Endothelial cell (in vitro differentiated cells): ENCODE measurements around the gene ANKRD28. TPM values are rescaled to one million over a fixed set of nuclear protein-coding genes. Genes with fewer than 3 reads are reported as not detected.

Source experiments
- DNase-seq: peaks from one replicate; pipeline ENCODE4 v3.0.0; 2021; ENCODE audit warnings: low spot score
- H3K27ac Mint-ChIP-seq: one replicate; pipeline ENCODE4 v1.8.0; 2021; ENCODE audit warnings: mixed read lengths, inconsistent platforms; ENCODE audit not compliant: unreplicated experiment
- H3K27me3 Mint-ChIP-seq: one replicate; pipeline ENCODE4 v1.8.0; 2021; ENCODE audit warnings: mild to moderate bottlenecking, moderate library complexity, mixed read lengths, inconsistent platforms; ENCODE audit not compliant: unreplicated experiment
- H3K36me3 Mint-ChIP-seq: one replicate; pipeline ENCODE4 v1.8.0; 2021; ENCODE audit warnings: mild to moderate bottlenecking, low read depth, mixed read lengths, inconsistent platforms; ENCODE audit not compliant: unreplicated experiment
- H3K4me1 Mint-ChIP-seq: one replicate; pipeline ENCODE4 v1.8.0; 2021; ENCODE audit warnings: mild to moderate bottlenecking, mixed read lengths, inconsistent platforms; ENCODE audit not compliant: unreplicated experiment
- H3K4me3 Mint-ChIP-seq: one replicate; pipeline ENCODE4 v1.8.0; 2021; ENCODE audit warnings: mild to moderate bottlenecking, mixed read lengths, inconsistent platforms; ENCODE audit not compliant: unreplicated experiment
- H3K9me3 Mint-ChIP-seq: one replicate; pipeline ENCODE4 v1.8.0; 2021; ENCODE audit warnings: mixed read lengths, inconsistent platforms; ENCODE audit not compliant: unreplicated experiment
- total RNA-seq: library from RNA; stranded (reverse); fragmentation: NEBNext Ultra II Directional; extraction: Animal tissue kit (Norgen Biotek cat#: 25700); gene quantifications from one replicate; pipeline ENCODE4 v1.2.1, GENCODE V29; 2021; ENCODE audit not compliant: unreplicated experiment
- TF ChIP-seq, protein P1 (sequence below): fragments of 200-600 bp; sonication (generic); IDR thresholded peaks from one replicate; pipeline ENCODE4 v1.5.0; 2021; ENCODE audit warnings: antibody characterized with exemption; ENCODE audit not compliant: unreplicated experiment

ANKRD28 gene
- total RNA-seq, 1 donor from 2014 or later: 22.6 TPM

DNA sequence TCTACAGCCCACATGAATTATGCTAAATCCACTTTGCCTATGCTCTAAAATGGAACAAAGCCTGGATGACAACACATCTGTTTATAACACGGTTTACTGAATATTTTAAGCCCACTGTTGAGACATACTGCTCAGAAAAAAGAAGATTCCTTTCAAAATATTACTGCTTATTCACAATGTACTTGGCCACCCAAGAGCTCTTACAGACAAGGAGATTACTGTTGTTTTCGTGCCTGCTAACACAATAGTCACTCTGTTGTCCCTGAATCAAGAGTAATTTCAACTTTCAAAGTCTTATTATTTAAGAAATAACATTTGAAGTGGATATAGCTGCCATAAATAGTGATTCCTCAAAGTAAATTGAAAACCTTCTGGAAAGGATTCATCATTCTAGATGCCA is 70.9 kb downstream of the ANKRD28 start:
- Mint-ChIP-seq H3K9me3 (no peaks in the 10 kb centered on the region), H3K36me3 (no peaks in the 10 kb centered on the region), H3K27me3 (no peaks in the 10 kb centered on the region), H3K27ac (no peak overlapping the region), H3K4me3 (no peak overlapping the region), H3K4me1 (no peaks in the 10 kb centered on the region)
- DNase-seq: no peak
- TF ChIP-seq, protein P1, sequence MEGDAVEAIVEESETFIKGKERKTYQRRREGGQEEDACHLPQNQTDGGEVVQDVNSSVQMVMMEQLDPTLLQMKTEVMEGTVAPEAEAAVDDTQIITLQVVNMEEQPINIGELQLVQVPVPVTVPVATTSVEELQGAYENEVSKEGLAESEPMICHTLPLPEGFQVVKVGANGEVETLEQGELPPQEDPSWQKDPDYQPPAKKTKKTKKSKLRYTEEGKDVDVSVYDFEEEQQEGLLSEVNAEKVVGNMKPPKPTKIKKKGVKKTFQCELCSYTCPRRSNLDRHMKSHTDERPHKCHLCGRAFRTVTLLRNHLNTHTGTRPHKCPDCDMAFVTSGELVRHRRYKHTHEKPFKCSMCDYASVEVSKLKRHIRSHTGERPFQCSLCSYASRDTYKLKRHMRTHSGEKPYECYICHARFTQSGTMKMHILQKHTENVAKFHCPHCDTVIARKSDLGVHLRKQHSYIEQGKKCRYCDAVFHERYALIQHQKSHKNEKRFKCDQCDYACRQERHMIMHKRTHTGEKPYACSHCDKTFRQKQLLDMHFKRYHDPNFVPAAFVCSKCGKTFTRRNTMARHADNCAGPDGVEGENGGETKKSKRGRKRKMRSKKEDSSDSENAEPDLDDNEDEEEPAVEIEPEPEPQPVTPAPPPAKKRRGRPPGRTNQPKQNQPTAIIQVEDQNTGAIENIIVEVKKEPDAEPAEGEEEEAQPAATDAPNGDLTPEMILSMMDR: no peak

DNA sequence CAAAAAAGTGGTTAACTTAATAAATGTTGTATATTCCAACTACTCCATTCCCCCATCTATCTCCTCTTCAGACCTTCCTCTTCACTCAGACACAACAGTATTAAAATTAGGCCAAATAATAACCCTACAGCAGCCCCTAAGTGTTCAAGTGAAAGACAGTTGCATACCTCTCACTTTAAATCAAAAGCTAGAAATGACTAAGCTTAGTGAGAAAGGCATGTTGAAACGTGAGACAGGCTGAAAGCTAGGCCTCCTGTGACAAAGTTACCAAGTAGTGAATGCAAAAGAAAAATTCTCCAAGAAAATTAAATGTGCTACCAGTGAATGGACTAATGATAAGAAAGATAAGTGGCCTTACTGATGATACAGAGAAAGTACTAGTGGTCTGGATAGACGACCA is 71.7 kb downstream of the ANKRD28 start:
- DNase-seq: no peak
- H3K27ac Mint-ChIP-seq: no peak overlapping the region
- no peak overlapping the region for H3K4me3 Mint-ChIP-seq
- no peaks in the 10 kb centered on the region for H3K27me3 Mint-ChIP-seq
- no peaks in the 10 kb centered on the region for H3K4me1 Mint-ChIP-seq
- no peaks in the 10 kb centered on the region for H3K36me3 Mint-ChIP-seq
- H3K9me3 Mint-ChIP-seq: no peaks in the 10 kb centered on the region
- TF ChIP-seq, protein P1: no peak

DNA sequence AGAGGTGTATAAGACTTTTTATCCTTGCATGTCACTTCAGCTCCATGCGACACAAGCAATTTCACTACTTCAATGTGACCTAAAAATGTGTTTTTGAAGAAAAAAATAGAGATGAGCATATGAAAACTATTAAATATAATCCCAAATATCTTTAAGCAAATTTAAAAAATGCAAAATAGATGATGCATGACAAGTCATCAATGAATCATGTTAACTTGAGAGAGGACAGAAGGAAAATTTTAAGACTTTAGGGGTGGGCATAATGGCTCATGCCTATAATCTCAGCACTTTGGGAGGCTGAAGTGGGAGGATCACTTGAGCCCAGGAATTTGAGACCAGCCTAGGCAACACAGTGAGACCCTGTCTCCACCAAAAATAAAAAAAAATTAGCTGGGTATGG is 73.3 kb downstream of the ANKRD28 start:
- H3K4me1 Mint-ChIP-seq: no peaks in the 10 kb centered on the region
- TF ChIP-seq, protein P1: no peak
- H3K36me3 Mint-ChIP-seq: no peaks in the 10 kb centered on the region
- no peak overlapping the region for H3K27ac Mint-ChIP-seq
- DNase-seq: no peak
- no peaks in the 10 kb centered on the region for H3K9me3 Mint-ChIP-seq
- no peaks in the 10 kb centered on the region for H3K27me3 Mint-ChIP-seq
- no peak overlapping the region for H3K4me3 Mint-ChIP-seq

DNA sequence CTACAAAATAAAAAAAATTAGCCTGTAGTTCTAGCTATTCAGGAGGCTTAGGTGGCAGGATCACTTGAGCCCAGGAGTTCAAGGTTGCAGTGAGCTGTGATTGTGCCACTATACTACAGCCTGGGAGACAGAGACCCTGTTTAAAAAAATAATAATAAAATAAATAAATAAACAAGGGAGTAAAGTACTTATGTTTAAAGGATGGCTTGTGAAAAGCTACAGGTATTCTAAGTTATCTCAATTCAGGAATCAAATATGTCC is 74.2 kb downstream of the ANKRD28 start:
- TF ChIP-seq, protein P1: no peak
- H3K9me3 Mint-ChIP-seq: no peaks in the 10 kb centered on the region
- H3K36me3 Mint-ChIP-seq: no peaks in the 10 kb centered on the region
- no peak overlapping the region for H3K27ac Mint-ChIP-seq
- no peaks in the 10 kb centered on the region for H3K4me1 Mint-ChIP-seq
- H3K27me3 Mint-ChIP-seq: no peaks in the 10 kb centered on the region
- no peak for DNase-seq
- no peak overlapping the region for H3K4me3 Mint-ChIP-seq

- Mint-ChIP-seq H3K27ac (no peak overlapping the region), H3K36me3 (no peaks in the 10 kb centered on the region), H3K9me3 (no peaks in the 10 kb centered on the region), H3K4me3 (no peak overlapping the region), H3K4me1 (no peaks in the 10 kb centered on the region), H3K27me3 (no peaks in the 10 kb centered on the region)
- DNase-seq: no peak
- TF ChIP-seq, protein P1: no peak
Observed at GRCh38 chr3:15722877-15723623, 74.7 kb downstream of the ANKRD28 start.
